HepG2 (cell line): Measurements from ENCODE around the gene CEBPB. TPM values are rescaled to one million over a fixed set of nuclear protein-coding genes. Genes with fewer than 3 reads are reported as not detected.

Source experiments
- HOXA5 ChIP-seq: sonication (generic); formaldehyde crosslinking; IDR thresholded peaks from 2 replicates; pipeline ENCODE4 v1.4.0; 2020; ENCODE audit warnings: missing genetic modification reagents
- MED8 ChIP-seq: sonication (generic); formaldehyde crosslinking; IDR thresholded peaks from 2 replicates; pipeline ENCODE4 v1.8.1; 2023; ENCODE audit warnings: mild to moderate bottlenecking, missing genetic modification reagents; ENCODE audit not compliant: insufficient replicate concordance
- NR2C2 ChIP-seq: sonication (generic); formaldehyde crosslinking; IDR thresholded peaks from 2 replicates; pipeline ENCODE4 v1.4.0; 2020; ENCODE audit warnings: missing genetic modification reagents, mild to moderate bottlenecking, moderate library complexity, borderline replicate concordance
- TBX2 ChIP-seq: sonication (generic); formaldehyde crosslinking; IDR thresholded peaks from 2 replicates; pipeline ENCODE4 v1.5.0; 2020; ENCODE audit warnings: missing genetic modification reagents, mild to moderate bottlenecking, borderline replicate concordance
- TEAD2 ChIP-seq: sonication (generic); formaldehyde crosslinking; IDR thresholded peaks from 2 replicates; pipeline ENCODE4 v1.9.0; 2021; ENCODE audit warnings: missing genetic modification reagents
- U2AF1 ChIP-seq: fragments of 200-400 bp; formaldehyde crosslinking; optimal IDR thresholded peaks from 2 replicates; pipeline ENCODE3; 2017; ENCODE audit warnings: mild to moderate bottlenecking, low read depth, low read length
- ZNF274 ChIP-seq: sonication (generic); formaldehyde crosslinking; IDR thresholded peaks from 2 replicates; pipeline ENCODE4 v1.5.1; 2020; ENCODE audit warnings: mild to moderate bottlenecking, missing genetic modification reagents
- polyA plus RNA-seq, 8 experiments: library from polyadenylated mRNA; depleted of rRNA in 3 of 8; stranded (reverse) in 7 of 8; unstranded in 1 of 8; fragments of >200 nt; fragmentation: Illumina TruSeq in 4 of 8; extraction: Trizol in 4 of 8; gene quantifications; 2 replicates each; pipeline versions ENCODE4 v1.2.1 to v1.2.3, GENCODE V29; 2011 to 2016; ENCODE audit warnings: low read depth in 4 of 8, missing spikeins in 1 of 8, mixed read lengths in 1 of 8; ENCODE audit not compliant: insufficient read depth in 1 of 8
- total RNA-seq, 5 experiments: library from RNA; depleted of rRNA; stranded (reverse); fragments of >200 nt; fragmentation: Illumina TruSeq; extraction: Trizol; gene quantifications; 2 replicates each; pipeline ENCODE4 v1.2.3, GENCODE V29; 2016; ENCODE audit warnings: low read depth in 1 of 5
- TF ChIP-seq, protein P1 (sequence below): IDR thresholded peaks from 2 replicates; pipeline ENCODE4 v1.6.1; 2016; ENCODE audit warnings: mild to moderate bottlenecking
- TF ChIP-seq, protein P2 (sequence below): sonication (generic); formaldehyde crosslinking; IDR thresholded peaks from 2 replicates; pipeline ENCODE4 v1.4.0; 2020; ENCODE audit warnings: missing genetic modification reagents
- TF ChIP-seq, protein P3 (sequence below): sonication (generic); formaldehyde crosslinking; IDR thresholded peaks from 2 replicates; pipeline ENCODE4 v1.9.0; 2021; ENCODE audit warnings: missing genetic modification reagents, mild to moderate bottlenecking, borderline replicate concordance
- TF ChIP-seq, protein P4 (sequence below): sonication (generic); formaldehyde crosslinking; IDR thresholded peaks from 2 replicates; pipeline ENCODE4 v1.4.0; 2020; ENCODE audit warnings: mild to moderate bottlenecking, missing genetic modification reagents
- TF ChIP-seq, protein P5 (sequence below): IDR thresholded peaks from 2 replicates; pipeline ENCODE4 v1.6.1; 2012; ENCODE audit warnings: low read length, improper control_type of control experiment
- TF ChIP-seq, protein P6 (sequence below): sonication (generic); formaldehyde crosslinking; IDR thresholded peaks from 2 replicates; pipeline ENCODE4 v1.9.0; 2021; ENCODE audit warnings: missing genetic modification reagents, mild to moderate bottlenecking, borderline replicate concordance

Gene CEBPB
- total and polyA plus RNA-seq, 2 of the 13 experiments (the other 11 are each of a cell fraction or from before 2014, with no cell fraction given): 18.5 to 28.2 TPM

DNA sequence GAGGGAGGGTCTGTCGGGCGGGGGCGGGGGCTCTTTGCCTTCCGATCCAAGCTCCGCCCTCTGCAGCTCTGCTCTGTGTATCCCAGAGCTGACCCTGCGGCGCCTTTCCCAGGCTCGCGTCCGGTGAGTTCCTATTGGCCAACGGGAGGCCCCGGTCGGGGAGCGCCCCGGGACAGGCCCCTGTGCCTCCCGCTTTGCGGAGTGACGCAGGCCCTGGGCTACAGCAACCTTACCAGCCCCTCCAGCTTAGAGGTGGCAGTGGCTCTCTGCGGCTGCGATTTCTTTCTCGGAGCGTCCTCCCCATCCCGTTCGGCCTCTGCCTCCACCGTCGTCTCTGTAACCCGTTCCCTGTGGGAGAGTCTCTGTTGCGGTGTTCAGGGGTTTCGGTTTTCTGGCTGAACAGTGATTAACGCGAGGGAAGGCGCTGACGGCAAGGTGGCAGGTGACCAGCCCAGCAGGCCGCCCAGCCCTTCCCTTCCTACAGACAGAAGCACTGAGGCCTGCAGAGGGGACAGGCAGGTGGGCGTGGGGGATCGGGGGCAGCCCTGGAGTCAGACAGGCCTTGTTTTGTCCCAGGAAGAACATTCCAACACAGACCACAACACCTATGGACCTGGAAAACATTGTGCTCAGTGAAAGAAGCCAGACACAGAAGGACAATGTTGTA is 18.1 kb upstream of the CEBPB start (continued):
- TF ChIP-seq MED8 (peak; percentile 84), HOXA5 (CRISPR knock-in tag) (peak; percentile 96), ZNF274 (CRISPR knock-in tag) (peak; percentile 90), NR2C2 (CRISPR knock-in tag) (peak; percentile 82), TBX2 (peak; percentile 92), U2AF1 (peak; percentile 85), TEAD2 (no peak)
- TF ChIP-seq, protein P1, sequence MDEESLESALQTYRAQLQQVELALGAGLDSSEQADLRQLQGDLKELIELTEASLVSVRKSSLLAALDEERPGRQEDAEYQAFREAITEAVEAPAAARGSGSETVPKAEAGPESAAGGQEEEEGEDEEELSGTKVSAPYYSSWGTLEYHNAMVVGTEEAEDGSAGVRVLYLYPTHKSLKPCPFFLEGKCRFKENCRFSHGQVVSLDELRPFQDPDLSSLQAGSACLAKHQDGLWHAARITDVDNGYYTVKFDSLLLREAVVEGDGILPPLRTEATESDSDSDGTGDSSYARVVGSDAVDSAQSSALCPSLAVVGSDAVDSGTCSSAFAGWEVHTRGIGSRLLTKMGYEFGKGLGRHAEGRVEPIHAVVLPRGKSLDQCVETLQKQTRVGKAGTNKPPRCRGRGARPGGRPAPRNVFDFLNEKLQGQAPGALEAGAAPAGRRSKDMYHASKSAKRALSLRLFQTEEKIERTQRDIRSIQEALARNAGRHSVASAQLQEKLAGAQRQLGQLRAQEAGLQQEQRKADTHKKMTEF: peak; percentile 94
- TF ChIP-seq, protein P2, sequence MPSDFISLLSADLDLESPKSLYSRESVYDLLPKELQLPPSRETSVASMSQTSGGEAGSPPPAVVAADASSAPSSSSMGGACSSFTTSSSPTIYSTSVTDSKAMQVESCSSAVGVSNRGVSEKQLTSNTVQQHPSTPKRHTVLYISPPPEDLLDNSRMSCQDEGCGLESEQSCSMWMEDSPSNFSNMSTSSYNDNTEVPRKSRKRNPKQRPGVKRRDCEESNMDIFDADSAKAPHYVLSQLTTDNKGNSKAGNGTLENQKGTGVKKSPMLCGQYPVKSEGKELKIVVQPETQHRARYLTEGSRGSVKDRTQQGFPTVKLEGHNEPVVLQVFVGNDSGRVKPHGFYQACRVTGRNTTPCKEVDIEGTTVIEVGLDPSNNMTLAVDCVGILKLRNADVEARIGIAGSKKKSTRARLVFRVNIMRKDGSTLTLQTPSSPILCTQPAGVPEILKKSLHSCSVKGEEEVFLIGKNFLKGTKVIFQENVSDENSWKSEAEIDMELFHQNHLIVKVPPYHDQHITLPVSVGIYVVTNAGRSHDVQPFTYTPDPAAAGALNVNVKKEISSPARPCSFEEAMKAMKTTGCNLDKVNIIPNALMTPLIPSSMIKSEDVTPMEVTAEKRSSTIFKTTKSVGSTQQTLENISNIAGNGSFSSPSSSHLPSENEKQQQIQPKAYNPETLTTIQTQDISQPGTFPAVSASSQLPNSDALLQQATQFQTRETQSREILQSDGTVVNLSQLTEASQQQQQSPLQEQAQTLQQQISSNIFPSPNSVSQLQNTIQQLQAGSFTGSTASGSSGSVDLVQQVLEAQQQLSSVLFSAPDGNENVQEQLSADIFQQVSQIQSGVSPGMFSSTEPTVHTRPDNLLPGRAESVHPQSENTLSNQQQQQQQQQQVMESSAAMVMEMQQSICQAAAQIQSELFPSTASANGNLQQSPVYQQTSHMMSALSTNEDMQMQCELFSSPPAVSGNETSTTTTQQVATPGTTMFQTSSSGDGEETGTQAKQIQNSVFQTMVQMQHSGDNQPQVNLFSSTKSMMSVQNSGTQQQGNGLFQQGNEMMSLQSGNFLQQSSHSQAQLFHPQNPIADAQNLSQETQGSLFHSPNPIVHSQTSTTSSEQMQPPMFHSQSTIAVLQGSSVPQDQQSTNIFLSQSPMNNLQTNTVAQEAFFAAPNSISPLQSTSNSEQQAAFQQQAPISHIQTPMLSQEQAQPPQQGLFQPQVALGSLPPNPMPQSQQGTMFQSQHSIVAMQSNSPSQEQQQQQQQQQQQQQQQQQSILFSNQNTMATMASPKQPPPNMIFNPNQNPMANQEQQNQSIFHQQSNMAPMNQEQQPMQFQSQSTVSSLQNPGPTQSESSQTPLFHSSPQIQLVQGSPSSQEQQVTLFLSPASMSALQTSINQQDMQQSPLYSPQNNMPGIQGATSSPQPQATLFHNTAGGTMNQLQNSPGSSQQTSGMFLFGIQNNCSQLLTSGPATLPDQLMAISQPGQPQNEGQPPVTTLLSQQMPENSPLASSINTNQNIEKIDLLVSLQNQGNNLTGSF (CRISPR knock-in tag): peak; percentile 69; the same call in 1 of the 2 replicates
- TF ChIP-seq, protein P3, sequence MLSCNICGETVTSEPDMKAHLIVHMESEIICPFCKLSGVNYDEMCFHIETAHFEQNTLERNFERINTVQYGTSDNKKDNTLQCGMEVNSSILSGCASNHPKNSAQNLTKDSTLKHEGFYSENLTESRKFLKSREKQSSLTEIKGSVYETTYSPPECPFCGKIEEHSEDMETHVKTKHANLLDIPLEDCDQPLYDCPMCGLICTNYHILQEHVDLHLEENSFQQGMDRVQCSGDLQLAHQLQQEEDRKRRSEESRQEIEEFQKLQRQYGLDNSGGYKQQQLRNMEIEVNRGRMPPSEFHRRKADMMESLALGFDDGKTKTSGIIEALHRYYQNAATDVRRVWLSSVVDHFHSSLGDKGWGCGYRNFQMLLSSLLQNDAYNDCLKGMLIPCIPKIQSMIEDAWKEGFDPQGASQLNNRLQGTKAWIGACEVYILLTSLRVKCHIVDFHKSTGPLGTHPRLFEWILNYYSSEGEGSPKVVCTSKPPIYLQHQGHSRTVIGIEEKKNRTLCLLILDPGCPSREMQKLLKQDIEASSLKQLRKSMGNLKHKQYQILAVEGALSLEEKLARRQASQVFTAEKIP: no peak
- TF ChIP-seq, protein P4, sequence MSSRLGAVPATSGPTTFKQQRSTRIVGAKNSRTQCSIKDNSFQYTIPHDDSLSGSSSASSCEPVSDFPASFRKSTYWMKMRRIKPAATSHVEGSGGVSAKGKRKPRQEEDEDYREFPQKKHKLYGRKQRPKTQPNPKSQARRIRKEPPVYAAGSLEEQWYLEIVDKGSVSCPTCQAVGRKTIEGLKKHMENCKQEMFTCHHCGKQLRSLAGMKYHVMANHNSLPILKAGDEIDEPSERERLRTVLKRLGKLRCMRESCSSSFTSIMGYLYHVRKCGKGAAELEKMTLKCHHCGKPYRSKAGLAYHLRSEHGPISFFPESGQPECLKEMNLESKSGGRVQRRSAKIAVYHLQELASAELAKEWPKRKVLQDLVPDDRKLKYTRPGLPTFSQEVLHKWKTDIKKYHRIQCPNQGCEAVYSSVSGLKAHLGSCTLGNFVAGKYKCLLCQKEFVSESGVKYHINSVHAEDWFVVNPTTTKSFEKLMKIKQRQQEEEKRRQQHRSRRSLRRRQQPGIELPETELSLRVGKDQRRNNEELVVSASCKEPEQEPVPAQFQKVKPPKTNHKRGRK (CRISPR knock-in tag): peak; percentile 86; the same call in 1 of the 2 replicates
- TF ChIP-seq, protein P5, sequence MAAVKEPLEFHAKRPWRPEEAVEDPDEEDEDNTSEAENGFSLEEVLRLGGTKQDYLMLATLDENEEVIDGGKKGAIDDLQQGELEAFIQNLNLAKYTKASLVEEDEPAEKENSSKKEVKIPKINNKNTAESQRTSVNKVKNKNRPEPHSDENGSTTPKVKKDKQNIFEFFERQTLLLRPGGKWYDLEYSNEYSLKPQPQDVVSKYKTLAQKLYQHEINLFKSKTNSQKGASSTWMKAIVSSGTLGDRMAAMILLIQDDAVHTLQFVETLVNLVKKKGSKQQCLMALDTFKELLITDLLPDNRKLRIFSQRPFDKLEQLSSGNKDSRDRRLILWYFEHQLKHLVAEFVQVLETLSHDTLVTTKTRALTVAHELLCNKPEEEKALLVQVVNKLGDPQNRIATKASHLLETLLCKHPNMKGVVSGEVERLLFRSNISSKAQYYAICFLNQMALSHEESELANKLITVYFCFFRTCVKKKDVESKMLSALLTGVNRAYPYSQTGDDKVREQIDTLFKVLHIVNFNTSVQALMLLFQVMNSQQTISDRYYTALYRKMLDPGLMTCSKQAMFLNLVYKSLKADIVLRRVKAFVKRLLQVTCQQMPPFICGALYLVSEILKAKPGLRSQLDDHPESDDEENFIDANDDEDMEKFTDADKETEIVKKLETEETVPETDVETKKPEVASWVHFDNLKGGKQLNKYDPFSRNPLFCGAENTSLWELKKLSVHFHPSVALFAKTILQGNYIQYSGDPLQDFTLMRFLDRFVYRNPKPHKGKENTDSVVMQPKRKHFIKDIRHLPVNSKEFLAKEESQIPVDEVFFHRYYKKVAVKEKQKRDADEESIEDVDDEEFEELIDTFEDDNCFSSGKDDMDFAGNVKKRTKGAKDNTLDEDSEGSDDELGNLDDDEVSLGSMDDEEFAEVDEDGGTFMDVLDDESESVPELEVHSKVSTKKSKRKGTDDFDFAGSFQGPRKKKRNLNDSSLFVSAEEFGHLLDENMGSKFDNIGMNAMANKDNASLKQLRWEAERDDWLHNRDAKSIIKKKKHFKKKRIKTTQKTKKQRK: no peak
- TF ChIP-seq, protein P6, sequence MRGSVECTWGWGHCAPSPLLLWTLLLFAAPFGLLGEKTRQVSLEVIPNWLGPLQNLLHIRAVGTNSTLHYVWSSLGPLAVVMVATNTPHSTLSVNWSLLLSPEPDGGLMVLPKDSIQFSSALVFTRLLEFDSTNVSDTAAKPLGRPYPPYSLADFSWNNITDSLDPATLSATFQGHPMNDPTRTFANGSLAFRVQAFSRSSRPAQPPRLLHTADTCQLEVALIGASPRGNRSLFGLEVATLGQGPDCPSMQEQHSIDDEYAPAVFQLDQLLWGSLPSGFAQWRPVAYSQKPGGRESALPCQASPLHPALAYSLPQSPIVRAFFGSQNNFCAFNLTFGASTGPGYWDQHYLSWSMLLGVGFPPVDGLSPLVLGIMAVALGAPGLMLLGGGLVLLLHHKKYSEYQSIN (CRISPR knock-in tag): no peak
